T follicular helper cell (primary cell): ENCODE data around the gene ARL5A.
"Not testable (repeated sequence)": the region's sequence is repeated elsewhere in the genome, so short reads cannot be mapped to it uniquely, and the experiment has no call there.

Source experiments
- DNase-seq: peaks from one replicate; pipeline ENCODE4 v3.0.0-alpha.2; 2020; ENCODE audit warnings: low read depth
- total RNA-seq, 2 experiments: gene quantifications; one replicate each; lab custom pipeline; 2026; lab: John Stamatoyannopoulos, UW

ARL5A gene, protein sequence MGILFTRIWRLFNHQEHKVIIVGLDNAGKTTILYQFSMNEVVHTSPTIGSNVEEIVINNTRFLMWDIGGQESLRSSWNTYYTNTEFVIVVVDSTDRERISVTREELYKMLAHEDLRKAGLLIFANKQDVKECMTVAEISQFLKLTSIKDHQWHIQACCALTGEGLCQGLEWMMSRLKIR
- 37.7 to 52.2 reads per million in 2 experiments for total RNA-seq

DNA sequence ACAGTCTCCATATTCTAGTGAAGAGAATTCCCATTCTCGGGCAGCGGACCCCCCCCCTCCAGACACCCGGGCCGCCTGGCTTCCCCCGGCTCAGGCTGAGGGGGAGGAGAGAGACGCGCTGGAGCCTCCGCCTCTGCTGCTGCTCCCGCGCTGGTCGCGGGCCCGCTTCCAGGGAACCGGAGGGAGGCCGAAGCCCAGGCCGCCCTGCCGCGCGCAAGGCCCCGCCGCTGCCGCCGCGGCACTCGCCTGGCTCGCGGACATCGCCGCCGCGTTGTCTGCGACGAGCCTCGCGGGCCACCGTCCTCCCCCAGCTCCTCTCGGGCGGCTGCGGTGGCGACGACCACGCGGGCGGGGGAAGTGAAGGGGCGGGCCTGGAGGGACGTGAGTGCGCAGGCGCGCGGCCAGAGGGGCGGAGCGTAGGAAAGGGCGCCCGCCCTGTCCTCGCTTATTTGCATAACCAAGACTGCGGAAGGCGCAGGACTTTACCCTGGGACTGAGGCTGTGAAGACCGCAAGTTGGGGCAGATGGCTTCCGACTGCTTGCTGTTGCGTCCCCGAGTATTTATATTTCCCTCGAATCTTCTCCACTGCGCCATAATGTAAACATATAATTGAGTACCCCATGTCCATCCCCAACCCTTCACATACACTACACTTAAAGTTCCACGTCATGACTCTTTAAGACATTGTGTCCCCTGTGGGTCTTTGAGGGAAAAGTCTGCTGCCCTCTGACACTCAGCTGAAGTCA is at the start of gene ARL5A:
ARL5A (minus strand) TSS at position 279 of the 747 bp plus-strand sequence; CDS start at position 34, 245 bp downstream.
- peak; percentile 90 for DNase-seq

DNA sequence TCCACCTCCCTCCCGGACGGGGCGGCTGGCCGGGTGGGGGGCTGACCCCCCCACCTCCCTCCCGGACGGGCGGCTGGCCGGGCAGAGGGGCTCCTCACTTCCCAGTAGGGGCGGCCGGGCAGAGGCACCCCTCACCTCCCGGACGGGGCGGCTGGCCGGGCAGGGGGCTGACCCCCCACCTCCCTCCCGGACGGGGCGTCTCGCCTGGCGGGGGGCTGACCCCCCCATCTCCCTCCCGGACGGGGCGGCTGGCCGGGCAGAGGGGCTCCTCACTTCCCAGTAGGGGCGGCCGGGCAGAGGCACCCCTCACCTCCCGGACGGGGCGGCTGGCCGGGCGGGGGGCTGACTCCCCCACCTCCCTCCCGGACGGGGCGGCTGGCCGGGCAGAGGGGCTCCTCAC is 47.4 kb upstream of the ARL5A start:
- not testable (repeated sequence) for DNase-seq

DNA sequence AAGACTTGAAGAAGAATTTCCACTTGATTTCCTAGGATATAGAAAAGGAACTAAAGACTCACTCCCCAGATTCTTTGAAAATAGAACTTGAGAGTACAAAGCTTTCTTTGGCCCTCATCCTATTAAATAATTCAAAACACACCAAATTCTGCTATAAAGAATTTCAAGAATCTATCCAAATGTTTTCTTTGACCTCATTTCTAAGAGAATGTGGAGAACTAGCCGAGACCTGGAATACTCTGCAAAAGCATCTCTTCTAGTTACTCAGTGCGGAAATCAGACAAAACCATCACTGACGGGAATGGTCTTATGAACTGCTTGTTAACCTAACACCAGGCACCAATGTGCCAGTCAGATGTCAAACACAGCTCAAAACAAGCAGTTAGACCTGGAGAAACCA is 44.2 kb upstream of the ARL5A start:
- no peak for DNase-seq

DNA sequence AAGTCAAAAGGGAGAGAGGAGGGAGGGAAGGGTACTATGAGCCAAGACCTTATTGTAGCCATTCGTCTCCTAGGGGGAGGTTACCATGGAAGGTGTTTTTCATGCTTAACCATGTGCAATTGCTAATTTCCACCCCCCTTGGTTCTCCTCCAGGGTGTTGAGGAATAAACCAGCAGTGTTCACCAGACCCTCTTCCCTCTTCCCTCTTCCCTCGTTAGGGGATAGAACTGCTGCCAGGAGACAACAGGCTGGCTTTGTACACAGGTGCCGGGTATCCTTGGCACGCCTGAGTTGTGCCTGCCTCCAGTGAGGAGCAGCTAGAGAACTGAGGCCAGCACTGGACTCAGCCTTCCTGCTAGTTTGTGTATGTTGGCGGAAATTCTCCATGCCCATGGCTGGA is 41.1 kb upstream of the ARL5A start:
- no peak for DNase-seq

DNA sequence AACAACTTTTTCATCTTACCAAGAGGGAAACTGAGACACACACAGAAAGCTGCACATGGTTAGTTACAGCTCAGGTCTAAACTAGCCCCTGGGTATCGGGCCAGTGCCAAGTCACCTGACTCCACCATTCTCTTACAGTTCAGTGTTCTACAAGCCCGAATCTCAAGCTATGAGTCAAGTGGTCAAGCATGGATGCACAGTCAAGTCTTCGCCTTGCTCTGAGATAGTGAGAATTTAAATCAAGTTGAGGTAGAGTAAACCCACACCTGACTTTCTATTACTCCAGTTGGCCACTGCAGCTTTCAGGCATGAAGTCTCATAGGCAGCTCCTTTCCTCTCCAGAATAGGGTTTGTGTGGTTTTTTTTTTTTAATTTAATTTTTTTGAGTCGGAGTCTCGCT is 34.5 kb upstream of the ARL5A start:
- no peak for DNase-seq

DNA sequence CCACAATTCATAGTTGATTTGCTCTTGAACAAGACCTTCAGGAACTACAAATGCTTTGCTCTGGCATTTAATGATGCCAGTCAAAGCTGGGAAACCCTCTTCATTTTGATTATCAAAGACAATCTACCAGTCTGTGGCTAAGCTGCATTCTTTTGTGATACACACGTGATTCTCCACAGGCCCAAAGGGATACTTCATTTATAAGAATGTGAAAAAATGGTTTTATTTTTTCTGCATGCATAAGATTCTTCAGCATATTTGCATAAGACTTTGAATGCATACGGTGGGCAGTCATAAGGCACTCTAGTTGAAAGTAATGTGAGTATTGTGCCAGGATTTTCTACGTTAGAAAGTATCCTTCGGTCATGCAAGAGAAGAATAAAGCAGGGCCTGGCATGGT is 33.0 kb upstream of the ARL5A start:
- no peak for DNase-seq

DNA sequence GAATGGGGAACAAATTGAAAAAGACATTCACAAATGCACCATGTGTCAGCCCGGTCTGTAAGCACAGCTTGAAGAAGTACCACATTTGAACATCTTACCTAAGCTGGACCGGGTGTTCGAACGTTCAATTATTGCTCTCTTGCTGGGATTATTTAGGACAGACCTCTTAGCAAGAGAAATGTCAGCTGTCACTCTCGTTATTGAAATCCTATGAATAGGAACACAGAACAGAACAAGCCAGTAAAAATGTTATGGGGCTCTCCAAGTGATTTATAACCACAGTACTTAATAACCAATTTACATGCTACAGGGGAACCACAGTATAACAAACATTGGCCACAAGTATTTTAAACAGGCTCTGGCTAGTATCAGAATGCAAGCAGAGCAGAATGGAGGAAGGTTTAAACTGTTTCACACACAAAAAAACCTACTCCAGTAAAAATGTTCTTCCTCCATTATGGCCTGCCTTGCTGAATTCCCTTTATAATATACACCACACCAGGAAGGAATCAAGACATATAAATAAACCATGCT is 32.5 kb upstream of the ARL5A start:
- DNase-seq: no peak

DNA sequence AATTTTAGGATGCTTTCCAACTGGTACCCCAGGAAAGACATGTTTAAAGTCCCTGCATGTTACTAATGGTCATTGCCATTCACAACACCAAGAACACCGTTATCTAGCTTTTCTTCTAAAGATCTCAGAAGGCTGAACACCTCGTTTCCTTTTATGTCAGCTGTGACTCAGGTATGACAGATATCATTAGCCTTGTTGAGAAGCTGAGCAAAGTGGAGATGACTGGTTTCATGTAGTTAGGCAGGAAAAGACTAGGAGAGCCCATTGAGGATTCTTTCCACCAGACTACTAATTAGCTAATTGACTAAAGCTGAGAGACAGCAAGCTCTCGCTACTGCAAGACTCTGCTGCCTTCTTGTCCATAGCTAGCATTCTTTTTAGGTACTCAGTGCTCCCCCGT is 32.0 kb upstream of the ARL5A start:
- DNase-seq: no peak

DNA sequence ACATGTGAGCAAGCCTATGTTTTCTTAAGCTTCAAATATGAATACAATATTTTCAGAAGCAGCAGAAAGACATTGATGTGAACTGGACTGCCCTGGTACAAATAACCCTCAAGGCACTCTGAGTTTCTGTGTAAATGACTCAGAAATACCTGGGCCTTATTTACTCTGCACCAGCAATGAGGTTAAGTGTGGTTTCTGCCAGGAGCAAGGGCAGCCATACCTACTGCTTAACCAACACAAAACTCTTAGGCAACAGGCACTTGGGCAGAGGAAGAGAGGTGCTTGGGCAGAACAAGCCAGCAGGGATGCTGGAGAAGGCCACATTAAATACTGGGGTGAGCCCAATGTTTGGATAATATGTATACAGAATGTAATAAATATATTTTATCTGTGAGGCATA is 29.4 kb upstream of the ARL5A start:
- no peak for DNase-seq

DNA sequence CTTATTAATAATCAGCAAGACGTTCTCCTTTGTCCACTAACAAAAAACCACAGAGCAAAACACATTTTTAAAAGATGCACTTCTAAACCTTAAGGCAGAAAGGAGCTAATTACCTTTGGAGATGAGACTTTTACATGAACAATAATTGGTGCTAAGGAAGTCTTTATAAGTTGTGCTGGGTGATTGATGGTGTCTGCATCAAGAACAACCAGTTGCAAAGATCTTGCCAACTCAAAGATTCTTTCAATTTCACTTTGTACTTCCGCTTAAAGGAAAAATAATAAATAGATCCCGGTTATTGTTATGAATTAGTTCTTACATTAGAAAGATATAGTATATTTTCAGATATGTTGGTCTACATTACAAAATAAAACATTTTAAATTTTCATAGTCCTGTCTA is 26.9 kb upstream of the ARL5A start:
- DNase-seq: no peak

DNA sequence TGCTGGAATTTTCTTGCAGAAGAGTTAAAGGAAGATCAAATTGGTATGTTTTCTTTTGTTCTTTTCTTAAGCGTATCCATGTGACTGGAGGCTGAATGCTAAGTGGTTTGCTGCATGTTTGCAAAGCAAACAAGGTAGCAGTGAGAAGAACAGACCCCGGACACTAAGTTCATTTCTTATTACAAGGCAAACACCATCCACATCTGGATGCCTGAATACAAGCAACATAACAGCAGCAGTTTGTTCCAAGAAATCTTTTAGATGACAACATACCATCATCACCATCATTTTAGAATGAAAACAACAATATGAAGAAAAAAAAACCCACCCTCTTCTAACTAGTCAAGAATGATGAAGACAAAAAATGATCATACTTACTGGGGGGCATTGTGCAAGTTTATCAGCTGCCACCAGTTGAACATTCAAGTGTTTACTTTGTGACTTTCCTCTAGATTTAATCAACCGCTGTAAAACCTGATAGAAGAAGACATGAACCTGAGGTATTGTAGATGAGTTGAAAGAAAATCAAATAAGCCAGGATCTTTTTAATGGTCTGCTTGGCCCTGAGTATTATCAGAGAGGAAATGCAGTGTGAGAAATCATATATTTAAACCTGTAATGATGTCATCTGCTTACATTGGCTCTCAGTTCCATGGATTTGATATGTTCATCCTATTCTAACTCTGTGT is 25.0 kb upstream of the ARL5A start:
- no peak for DNase-seq

DNA sequence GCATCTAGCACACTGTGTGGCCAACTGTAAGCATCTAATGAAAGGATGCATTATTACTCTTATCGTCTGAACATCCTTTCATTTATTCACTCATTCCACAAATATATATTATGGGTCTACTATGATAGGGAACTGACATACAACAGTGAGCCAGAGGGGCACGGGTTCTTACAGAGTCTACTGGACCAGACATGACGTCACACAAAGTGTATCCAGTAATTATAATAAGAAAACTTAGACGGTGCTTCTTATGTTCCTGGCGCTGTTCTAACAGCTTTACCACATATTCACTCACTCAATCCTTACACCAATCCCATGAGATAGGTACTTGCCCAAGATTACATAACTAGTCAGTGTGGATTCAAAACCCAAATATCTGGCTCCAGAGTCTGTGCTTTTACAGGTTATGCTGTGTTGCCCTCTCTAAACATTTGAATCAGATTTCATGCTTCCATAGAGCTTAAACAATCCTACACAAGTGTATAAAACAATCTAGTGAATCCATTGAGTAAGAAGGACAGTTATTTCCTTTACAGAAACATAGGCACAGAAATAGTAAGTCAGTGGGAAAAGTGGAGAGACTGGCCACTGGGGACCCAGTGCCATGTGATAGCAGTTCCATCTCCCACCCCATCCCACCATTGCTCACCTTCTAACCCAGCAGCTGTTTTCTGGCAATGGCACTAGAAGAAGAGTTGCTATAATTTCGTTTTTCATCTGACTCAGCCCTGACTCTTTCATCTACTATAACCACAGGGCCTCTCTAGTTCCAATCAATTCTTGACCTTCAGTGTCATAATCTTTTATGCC is 24.2 kb upstream of the ARL5A start:
- DNase-seq: no peak

DNA sequence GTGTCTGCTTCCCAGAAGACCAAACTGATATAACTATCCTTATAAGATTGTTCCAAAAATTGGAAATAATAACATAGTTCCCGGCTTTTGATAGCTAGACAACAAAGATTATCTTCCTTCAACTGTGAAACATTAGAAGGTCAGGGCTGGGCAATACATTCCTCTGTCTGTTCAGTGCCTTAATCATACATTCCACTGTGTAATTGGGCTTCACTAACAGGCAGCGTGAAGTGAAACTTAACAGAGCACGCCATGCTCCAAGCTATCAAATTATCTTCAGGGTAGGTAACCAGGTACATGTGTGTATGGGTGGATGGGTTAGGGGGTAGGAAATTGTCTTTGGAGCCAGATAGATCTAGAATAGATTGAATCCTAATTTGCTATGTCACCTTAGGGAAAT is 23.5 kb upstream of the ARL5A start:
- DNase-seq: no peak

DNA sequence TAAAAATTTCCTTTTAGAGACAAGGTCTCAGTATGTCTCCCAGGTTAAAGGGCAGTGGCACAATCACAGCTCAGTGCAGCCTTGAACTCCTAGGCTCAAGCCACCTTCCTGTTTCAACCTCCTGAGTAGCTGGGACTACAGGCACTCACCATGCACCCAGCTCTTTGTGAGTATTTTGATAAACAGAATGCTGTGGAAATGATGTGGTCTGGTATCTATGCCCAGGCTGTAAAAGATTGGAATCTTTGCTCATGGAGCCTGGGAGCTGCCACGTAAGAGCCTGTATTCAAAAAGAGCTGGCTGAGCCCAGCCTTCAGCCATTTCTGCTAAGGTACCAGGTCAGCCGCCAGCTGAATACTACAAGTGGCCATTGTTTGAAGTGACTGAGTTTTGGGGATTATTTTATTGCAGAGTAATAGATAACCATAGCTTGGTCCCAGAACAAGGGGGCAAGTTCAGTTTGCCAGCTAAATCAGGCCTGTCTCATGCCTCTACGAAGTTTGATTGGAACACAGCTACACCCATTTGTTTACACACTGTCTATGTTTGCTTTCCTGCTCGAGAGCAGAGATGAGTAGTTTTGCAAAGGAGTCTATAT is 21.3 kb upstream of the ARL5A start:
- DNase-seq: no peak

DNA sequence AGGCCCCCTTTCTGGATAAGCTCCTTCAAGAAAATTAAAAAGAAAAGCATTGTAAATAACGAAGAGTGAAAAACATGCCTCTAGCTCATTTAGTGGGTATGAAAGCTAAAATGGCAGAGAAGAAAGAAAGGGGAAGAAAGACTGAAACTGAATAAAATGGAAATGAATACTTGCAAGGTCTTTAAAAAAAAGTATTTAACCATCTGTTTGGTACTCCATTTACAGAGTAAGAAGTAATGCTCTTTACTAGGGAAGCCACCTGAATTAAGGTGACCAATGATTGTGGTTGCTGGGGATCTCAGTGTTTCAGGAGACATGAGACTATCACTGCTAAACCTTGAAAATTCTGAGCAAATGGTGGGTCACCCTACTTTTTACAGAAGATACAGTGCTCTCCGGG is 17.7 kb upstream of the ARL5A start:
- no peak for DNase-seq

DNA sequence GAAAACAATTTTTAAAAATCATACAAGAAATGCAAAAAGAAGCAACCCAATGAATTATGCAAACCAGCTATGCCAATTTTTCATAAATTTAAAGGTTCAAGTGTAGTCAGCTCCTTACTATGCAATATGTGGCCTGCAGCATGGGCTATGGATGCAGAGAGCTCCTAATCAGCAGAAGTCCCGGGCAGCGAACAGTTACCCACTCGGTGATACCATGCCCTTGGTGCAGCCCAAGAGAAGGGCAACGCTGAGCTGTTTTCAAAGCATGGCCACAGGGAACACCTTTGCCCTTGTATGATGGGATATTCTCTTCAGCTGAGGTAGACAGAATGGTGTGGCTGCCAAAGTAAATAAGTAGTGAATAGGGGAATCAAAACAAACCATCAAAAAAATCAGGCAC is 17.3 kb upstream of the ARL5A start:
- no peak for DNase-seq

DNA sequence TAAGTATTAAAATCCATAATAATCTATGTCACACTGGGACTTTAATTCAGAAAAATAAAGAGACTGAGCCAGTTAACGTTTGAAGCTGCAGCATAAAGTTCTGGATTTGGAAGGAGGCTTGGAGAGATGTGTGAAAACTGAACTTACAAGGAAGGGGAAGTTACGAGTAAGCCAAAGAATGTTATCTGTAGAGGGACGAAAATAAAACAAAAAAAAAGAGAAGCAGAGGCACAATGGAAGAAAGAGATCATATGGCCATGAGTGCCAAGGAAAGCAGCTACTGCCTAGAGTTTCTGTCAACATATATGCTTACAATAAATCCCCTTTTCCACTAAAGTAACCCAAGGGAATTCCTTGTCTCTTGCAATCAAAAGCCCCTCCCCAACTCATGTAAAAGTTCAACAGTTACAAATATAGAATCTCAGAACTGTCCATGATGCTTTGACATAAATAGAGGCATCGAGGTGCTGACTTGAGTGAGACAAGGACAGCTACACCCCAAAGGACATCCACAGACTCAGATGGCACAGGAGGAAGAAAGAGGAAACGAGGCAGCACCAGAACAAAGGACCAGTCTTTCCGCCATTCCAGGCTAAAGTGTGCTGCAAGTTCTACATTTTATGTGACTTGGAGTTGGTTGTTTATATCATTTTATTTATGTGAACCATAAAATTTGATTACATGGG is 16.1 kb upstream of the ARL5A start:
- no peak for DNase-seq

DNA sequence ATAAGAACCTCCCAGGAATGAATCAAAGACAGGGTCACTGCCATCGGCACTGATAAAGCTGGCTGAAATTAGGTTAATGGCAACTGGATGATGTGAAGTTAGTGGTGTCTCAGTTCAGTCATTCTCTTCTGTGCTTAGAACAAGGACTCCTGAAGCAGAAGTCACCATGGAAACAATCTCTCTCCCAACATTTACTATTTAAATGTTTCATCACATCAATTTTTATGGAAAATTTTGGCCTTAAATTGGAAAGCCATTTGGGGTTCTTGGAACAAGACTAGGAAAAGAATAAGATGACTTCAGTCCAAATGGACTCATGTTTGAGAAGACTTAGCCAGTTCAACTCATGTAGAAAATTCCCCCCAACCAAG is 15.5 kb upstream of the ARL5A start:
- no peak for DNase-seq

DNA sequence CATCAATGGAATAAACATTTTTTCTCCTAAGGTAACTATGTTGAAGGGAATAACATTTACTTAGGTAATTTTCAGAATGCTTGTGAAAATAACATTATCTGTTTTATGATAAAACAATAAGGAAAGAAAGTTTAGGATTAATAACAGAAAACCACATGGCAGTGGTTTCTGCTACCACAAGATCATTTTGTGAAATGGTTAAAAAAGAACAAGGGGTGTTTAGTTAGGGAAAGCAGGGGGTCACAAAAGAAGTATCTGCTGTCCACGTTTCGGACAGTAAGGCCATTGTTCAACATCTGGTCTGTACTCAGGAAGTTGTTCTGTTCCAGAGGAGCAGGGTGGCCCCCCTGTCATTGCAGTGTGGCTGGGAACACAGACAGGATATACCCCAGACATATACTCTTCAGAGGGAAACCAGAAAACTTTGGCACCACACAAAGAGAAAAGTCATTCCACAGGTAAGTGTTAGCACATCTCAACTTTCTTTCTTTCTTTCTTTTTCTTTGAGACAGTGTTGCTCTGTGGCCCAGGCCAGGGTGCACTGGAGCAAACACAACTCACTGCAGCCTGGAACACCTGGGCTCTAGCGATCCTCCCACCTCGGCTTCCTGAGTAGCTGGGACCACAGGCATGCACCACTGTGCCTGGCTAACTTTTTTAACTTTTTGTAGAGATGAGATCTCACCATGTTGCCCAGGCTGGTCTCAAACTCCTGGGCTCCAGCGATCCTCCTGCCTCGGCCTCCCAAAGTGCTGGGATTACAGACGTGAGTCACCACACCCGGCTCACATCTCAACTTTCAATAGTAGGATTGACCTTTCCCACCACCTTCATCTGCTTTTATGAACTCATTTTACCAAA is 14.8 kb upstream of the ARL5A start:
- no peak for DNase-seq

DNA sequence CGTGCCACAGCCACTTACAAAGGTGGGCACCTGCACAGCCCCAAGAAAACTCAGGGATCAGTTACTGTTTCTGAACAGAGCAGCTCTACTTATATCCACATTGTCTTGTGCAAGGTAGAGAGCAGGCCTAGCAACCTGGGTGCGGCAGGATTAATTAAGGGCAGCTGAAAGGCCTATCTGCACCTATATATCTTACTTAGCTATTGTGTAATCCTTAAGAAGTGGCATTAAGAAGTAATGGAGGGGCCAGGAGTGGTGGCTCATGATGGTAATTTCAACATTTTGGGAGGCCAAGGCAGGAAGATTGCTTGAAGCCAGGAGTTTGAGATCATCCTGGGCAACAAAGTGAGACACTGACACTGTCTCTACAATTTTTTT is 12.8 kb upstream of the ARL5A start:
- no peak for DNase-seq
